Vein endothelial cell (primary cell): ENCODE results near the gene MYL12A. TPM values are rescaled to one million over a fixed set of nuclear protein-coding genes. Genes with fewer than 3 reads are reported as not detected.

Source experiments
- total RNA-seq: library from RNA; depleted of rRNA; stranded (reverse); fragments of >200 nt; gene quantifications from 2 replicates; pipeline ENCODE4 v1.2.3, GENCODE V29; 2012

Gene MYL12A
- 747 and 866 TPM in 2 replicates for total RNA-seq

GRCh38 chr18:3247240-3248061, at the start of gene MYL12A:
Gene MYL12A (plus strand): TSS chr18:3247801. CDS start chr18:3253248, 5,447 bp downstream.

GRCh38 chr18:3219631-3220335, 27.8 kb upstream of the MYL12A start, which contains the start of gene MYOM1:
Gene MYOM1 (minus strand): TSS chr18:3219968. CDS start chr18:3215223, 4,745 bp downstream.

DNA sequence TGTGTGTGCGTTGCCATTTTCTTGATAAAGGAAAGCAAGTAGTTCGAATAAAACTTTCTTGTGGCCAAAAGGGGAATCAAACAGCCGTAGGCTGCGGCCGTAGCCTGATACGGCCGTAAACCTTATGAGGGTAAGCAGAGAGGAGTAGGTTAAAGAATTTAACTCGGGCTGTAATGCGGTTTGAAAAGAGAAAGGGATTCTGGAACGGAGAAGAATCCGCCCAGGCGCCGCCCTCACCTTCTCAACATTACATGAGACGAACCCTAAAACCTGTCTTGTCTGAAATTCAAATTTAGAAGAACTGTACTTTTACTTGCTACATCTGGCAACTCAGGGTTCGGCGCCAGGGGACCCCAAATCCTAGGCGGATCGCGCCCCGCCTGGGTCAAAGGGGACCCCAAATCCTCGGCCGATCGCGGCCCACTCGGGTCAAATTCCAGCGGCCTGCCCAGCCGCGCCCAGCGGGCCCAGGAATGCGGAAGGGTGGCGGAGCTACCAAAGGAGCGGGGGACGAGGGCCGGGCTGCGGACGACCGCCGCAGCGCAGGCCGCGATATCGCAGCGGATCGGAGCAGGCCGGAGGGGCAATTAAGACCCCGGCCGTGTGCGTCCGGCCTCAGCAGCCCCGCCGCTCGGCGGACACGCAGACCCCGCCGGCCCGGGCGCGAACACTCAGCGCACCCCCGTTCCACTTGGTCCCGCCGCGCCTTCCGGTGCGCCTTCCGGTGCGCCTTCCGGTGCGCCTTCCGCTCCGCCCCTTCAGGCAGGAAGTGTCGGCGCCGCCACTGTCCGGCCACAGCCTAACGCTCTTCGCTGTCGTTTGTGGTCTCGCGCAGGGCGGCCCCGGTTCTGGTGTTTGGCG, 14.0 kb downstream of the MYL12A start, which contains the start of gene MYL12B:
Gene MYL12B, plus strand, starts transcription at position 761 of the 861 bp plus-strand sequence. CDS start 10,766 bp downstream, outside the sequence.

Other genes with a start within 250 kb of the MYL12A start
- gene LPIN2, start 234.7 kb upstream of the MYL12A start, total RNA-seq = 30.2 and 35.9 TPM in 2 replicates
- under 0.01 and 0.10 TPM in 2 replicates for gene MYOM1, start 27.8 kb upstream of the MYL12A start, total RNA-seq
- gene MYL12B, start 14.3 kb downstream of the MYL12A start, total RNA-seq = 546 and 655 TPM in 2 replicates
- gene TGIF1, start 202.4 kb downstream of the MYL12A start, total RNA-seq = 94.1 and 161 TPM in 2 replicates